T-helper 1 cell (primary cell): ENCODE measurements around the gene CUL4B.
"Not testable (repeated sequence)": the region's sequence is repeated elsewhere in the genome, so short reads cannot be mapped to it uniquely, and the experiment has no call there.

Source experiments
- DNase-seq, 5 donors: peaks; one replicate each; pipeline ENCODE4 v3.0.0-alpha.2; 2012 to 2020
- total RNA-seq, 4 donors: gene quantifications; one replicate each; lab custom pipeline; 2026; lab: John Stamatoyannopoulos, UW

Gene CUL4B
- total RNA-seq = 65.1 to 107 (median 77.6) reads per million in 4 donors

DNA sequence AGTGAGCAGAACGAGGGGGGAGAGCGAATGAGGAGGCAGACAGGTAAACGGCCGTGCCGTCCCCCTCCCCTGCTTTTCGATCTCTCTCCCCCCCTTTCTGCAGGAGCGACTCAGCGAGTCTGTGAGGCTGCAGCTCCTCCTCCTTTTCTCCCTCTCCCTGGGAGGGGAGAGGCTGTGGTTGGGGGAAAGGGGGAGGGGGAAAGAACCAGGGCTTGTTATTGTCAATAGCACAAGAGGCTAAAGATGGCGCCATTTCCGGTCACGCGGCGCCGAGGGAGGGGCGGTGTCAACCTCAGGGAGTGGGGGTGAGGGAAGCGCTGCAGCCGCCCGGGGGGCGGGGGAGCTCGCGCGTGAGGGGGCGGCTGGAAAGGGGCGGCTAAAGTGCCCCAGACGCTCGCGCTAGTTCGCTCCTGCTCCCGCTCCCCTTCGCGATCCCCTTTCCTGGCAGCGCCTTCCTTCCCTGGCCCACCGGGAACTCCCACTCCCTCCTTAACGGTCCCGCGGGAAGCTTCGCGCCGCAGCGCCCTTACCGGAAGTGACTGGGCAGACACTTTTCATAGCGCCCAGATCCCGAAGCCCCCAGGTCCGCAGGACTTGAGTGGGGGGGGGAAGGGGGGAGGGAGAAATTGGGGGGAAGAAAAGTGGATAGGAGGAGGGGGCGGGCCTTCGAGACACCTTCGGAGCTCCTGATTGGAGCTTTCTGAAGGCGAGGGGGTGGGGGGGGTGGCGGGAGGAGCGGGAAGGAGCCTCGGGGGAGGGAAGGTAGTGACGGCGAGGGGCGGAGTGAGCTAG lies at the start of gene CUL4B:
CUL4B (minus strand) TSS at position 121 of the 792 bp plus-strand sequence. CDS start 324 bp downstream, outside the sequence.
- peak; percentile 82 to 94 (median 86) for DNase-seq

DNA sequence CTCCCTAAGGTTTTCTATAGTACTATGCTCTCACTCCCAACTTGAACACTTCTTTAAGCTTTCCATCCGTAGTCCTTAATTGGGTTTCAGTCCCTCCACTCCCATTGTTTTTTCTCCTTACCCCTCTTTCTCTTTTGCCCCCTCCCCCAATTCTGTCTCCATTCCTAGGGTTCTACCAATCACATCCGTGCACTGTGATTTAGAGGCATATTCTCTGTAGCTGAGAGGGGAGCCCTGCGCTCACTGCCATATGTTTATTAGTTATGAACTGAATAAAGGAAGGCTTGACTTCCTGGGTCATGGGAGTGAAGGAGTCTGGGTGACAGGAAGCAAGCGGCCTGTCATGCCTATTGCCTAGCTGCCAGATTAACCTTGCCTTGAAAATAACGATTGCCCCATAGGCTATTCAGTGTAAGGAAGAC lies 43.6 kb upstream of the CUL4B start:
- peak in 3 of 5 donors; percentile 12 to 61 (median 25) for DNase-seq

DNA sequence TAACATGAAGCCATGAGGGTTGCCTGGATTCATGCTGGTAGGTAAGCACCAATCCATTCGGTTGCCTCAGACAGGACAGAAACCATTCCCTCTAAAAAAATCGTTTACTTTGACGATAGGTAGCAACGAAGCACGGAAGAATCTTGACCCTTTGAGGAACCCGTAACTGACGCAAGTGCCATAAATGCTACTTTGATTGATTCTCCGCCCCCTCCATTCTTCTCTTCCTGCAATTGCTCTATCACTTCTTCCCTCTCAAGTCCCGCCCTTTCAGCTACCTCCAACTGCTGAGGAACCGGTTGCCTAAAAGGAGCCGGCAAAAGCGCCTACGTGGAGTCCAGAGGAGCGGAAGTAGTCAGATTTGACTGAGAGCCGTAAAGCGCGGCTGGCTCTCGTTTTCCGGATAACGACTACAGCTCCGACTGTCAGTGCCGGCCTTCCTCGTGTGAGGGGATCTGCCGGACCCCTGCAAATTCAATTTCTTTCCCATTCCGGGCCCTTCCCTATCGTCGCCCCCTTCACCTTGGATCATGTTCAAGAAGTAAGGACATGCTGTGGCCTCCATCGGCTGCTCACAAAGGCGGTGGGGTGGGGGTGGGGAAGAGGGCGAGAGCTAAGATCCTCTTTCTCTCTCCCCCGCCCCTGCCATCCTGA lies 43.1 kb upstream of the CUL4B start, which contains the start of gene MCTS1:
MCTS1 (plus strand) TSS at position 395 of the 654 bp plus-strand sequence; CDS start at position 531, 136 bp downstream.
- DNase-seq = peak; percentile 52 to 94 (median 70)

DNA sequence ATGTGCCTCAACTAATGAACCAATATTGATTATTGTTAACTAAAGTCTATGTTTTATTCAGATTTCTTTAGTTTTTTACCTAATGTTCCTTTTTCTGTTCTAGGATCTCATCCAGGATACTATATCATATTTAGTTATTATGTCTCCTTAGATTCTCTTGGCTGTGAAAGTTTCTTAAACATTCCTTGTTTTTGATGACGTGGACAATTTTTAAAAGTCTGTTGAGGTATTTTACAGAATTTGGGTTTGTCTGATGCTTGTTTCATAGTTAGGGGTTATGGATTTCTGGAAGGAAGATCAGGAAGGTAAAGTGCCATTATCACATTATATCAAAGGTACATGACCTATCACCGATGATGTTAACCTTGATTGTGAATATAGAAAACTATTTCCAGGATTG lies 24.9 kb upstream of the CUL4B start:
- no peak for DNase-seq

DNA sequence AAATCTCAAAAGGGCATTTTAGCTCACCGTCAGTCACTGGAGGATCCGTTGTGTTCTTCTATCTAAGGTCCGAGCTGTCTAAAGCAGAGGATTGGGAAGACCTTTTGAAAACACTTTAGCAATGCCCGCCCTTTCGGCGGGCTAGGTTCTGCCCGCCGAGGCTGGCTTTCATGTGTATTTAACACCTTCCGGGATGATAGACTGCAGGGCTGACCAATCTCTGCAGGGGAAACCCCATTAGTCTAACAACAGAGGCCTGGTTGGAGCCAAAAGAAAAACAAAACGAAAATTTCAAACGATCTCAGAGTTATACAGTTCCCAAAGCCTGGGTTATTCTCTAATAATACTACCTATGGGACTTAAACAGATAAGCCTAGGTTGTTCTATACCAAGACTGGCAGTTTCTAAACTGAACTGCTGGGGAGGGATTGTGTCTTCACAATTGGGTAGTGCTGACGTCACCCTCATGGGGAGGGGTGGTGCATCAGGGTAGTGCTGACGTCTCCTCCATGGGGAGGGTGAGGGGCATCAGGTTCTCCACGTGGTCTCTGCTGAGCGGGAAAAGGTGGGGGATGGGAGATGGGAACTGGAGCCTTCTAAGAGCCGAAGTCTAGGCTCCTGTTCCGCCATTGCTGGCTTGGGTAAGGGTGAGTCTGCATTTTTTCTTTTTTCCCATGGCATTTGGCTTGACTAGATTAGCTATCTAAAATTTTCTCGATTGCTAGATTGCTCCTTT lies 14.8 kb upstream of the CUL4B start:
- DNase-seq = no peak

DNA sequence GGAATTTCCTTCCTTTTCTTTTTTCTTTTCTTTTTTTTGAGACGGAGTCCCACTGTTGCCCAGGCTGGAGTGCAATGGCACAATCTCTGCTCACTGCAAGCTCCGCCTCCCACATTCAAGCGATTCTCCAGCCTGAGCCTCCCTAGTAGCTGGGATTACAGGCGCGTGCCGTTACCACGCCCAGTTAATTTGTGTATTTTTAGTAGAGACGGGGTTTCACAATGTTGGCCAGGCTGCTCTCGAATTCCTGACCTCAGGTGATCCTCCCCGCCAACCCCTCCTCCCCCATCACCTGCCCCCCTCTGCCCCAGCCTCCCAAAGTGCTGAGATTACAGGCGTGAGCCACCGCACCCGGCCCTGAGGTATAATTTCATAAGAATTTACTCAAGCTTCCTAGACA lies 13.0 kb upstream of the CUL4B start:
- not testable (repeated sequence) for DNase-seq

DNA sequence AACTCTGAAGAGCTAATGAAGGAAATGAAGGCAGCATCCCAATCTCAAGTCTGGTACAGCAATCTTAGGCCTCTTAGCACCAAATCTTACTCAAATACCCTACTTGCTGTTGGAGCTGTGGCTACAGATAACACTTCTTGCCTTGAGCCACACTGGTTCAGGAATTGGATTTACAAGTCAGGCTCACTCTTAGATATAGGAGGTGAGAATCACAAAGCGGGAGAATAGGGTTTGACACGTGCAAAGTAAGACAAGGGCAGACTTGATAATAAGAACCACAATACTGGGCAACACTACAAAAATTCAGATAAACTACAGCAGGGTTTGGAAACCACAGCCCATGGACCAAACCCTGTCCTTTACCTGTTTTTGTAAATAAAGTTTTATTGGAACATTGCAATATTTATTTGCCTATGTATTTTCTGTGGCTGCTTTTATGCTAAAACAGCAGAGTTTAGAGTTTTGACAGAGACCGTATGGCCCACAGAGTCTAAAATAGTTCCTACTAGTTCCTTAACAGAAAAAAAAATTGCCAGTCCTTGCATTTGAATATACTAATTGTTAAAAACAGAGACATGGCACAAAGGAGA lies 9.3 kb upstream of the CUL4B start:
- DNase-seq = no peak

DNA sequence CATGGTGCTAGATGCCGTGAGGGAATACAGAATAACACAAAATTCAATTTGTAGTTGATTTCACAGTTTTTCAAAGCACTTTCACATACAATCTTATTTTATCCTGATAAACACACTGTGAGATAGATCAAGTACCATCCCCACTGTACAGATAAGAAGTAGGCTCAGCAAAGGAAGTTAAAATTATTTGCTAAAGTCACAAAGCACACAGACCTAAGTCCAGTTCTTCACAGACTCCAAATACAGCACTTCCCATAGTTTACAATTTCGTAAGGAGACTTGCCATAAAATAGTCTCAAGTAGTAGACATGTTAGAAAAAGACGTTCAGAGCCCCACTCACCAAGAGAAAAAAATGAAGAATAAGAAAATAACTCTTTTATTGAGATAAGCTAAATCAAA lies 7.8 kb upstream of the CUL4B start:
- no peak for DNase-seq

DNA sequence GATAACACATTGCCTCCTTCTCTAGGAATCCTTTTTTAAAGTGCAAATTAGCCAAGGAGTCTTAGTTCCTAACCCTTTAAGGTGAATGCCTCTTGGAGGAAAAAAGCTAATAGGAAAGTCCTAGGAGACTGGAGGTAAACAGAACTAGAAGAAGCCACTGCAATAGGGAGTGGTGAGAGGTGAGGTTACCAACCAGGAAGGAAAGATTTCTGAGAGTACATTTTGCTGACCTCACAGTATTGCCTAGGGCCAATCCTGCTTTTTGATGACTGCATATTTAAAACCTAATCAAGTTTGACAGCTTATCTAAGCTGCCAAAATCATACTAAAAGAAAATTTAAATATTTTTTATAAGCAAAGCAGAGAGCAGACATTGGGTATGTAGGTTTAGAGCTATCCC lies 7.3 kb upstream of the CUL4B start:
- DNase-seq = no peak

DNA sequence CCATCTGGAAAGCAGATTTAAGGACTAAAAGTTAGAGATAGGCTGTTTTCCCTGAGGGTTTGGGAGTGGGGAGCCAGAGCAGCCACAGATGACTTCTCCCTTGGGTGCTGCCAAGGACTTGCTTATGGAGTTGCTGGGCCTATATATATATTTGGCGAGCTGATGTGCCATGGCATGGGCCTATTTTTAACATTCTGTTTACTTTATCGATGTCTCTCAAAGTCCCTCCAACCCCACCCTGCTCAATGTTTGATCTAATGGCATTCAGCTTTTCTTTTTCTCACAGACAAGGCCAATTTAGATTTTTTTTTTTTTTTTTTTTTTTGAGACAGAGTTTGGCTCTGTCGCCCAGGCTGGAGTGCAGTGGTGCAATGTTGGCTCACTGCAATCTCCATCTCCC lies 6.1 kb upstream of the CUL4B start:
- no peak for DNase-seq

DNA sequence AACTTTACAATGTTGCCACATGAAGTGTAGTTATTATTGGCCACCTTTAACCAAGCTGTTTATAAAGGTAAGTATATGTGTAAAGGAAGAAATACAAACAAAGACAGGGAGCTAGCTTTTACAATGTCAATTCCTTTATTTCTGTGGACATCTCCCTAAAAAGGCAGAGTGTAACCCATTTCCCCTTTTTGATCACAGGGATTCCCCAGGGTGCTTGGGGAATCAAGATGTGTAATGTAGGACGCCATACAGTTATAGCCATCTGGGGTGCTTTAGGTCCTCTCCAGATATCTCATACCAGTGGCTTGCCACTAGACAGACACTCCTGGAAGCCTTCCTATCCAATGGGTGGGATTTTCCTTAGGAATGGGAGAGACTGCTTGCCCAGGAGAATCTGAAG lies 4.2 kb upstream of the CUL4B start:
- DNase-seq = no peak

DNA sequence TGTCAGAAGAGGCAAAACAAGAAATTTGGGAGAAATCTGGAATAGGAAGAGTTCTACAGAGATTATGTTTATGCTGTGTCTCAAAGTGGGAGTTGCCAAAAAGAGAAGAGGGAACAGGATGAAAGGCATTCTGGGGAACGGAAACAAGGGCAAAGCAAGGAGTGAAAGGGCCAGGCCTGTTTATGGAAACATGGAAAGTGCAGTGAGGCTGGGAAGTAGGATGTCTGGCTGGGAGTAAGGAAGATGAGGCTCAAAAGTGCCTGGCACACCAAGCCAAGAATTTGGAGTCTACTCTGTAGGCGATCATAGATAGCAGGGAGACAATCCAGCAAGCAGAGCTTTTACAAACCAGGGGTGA lies 1.8 kb upstream of the CUL4B start:
- DNase-seq = no peak

DNA sequence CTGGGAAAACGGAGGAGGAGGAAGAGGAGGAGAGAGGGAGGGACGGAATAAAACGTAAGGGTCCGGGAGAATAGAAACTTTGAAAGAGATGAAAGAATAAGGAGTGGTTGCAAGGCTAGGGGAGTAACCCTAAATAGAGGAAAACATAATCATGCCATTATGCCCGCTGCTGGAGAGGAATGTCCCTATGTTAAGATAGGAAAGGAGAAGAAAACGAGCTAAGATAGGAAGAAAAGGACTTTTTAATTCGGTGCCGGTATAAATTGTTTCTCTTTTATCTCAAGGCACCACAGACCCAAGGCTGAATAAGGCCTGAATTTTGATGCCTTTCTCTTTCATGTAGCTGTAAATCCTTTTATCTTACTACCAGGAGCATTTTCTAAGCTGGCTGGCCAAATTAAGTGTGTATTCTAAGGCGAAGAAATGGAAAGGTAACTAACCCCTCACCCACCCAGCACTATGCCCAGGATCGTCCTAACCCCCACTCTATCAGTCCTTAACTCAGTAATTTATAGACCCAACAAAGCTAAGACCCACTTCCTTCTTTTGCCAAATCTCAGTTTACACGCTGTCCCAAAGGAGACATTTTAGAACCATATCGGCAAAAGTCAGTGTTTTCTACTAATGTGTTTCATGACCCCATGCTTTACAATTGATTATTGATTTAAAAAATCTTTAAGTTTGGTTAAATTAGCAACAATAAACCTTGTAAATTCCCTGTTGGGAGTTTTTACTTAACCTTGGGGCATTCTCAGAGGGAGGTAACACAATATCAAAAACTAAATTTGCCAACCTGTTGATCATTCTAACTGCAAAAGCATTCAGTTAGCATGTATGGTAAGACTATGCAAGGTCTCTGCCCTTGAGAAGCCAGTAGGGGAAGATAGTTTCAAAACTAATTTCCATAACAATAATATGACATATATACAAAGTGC lies 1.1 kb upstream of the CUL4B start:
- no peak for DNase-seq

DNA sequence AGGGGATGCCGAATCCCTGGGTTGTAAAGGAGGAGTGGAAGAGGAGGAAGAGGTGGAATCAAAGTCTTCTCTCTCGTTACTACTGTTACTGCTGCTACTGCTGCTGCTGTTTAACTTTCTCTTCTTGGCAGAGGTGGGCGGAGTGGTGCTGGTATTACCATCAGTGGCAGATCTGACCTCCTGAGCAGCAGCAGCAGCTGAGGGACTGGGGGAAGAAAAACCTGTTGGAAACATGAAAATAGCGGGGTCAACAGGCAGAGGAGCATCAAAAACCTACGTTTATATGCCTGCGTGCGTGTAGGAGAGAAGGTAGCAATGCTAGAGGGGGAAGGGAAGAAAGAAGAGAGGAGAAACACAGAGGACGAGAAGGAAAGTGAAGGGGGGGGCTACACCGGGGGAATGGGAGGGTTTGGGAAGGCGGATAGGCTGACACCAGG lies 339 bp downstream of the CUL4B start:
- peak in 4 of 5 donors; percentile 3 to 55 (median 22) for DNase-seq

DNA sequence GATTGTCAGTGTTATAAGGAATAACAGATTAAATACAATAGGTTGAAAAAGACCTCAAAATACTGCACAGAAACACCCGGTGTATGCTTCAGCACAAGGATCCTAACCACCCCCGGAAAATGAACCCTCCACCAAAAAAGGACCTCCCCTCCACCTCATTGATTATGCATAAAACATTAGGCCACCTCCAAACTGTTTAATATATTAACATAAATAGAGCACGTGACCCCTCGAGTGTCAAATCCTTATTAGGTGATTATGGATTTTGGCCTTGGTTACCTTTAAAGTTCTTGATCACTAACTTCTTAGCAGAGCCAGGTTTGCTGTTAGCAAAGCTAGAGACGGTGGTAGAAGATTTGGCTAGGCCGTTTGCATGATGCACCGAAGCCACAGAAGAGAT lies 958 bp downstream of the CUL4B start:
- DNase-seq = peak in 1 of 5 donors; percentile 1

DNA sequence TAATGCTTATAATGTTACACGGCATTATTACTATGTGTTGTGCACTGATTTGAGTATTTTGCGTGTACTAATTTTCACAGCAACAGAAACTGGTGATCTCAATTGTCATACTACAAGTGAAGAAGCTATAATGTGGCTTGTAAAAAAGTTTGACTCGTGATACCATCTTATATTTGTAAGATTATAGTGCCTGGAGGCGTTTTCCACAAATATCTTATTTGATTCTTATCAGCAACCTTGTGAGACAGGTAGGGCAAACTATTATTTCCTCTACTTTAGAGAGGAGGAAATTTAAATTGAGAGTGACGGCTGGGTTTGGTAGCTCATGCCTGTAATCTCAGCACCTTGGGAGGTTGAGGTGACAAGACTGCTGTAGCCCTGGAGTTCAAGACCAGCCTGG lies 4.5 kb downstream of the CUL4B start:
- DNase-seq = no peak

DNA sequence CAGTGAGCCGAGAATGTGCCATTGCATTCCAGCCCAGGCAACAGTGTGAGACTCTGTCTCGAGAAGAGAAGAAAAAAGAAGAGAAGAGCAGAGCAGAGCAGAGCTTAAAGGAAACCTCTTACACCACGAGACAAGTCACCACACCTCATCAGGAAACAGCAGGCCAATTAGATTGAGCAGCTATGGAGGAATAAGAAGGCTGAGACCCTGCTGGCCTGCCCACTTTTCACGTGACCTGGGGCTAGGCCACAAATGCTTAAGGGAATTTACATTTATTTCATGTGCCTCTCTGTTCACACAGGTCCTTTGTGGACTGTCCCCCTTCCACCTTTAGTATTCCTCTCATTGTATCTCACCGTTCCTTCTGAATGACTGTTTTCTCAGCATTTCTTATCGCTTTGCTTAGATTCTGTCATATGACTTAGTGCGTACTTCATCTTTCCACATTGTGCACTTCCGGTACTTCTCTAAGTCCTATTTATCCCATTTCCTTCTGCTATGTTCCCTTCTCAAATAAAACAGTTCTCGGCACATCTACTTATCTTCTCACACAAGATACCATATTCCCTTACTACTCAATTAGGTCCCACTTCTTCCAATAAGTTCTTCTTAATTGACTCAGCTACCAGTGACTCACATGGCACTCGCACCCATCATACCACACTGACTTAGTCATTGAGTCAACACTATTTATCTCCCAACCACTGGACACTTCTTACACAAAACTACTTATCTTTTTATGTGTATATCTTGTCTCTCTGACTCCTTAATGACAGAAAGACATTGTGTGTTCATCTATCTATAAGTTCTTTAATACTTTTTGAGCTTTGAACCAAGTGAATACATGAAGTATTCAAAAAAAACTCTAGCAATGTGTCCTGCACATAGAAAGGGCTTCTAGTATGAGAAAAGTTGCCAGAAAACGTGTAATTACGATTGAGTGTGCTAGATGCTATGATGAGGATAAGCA lies 11.0 kb downstream of the CUL4B start:
- peak in 1 of 5 donors; percentile 15 for DNase-seq

DNA sequence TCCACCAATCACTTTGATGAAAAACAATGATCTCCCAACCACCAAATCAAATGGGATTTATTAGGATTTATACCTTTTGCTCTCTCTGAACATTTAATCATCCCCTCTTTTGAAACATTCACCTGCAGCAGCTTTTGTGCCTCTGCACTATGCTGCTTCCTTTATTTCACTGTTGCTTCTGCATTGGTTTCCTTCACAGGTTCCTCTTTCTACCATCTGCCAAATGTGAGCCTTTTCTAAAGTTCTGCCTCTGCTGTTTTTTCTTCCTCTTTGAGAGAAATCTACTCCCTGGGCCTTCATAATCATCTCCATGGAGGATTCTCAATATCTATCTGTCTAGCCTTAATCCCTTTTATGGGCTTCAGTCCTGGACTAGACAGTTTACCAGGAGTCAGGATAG lies 24.7 kb downstream of the CUL4B start:
- no peak for DNase-seq

DNA sequence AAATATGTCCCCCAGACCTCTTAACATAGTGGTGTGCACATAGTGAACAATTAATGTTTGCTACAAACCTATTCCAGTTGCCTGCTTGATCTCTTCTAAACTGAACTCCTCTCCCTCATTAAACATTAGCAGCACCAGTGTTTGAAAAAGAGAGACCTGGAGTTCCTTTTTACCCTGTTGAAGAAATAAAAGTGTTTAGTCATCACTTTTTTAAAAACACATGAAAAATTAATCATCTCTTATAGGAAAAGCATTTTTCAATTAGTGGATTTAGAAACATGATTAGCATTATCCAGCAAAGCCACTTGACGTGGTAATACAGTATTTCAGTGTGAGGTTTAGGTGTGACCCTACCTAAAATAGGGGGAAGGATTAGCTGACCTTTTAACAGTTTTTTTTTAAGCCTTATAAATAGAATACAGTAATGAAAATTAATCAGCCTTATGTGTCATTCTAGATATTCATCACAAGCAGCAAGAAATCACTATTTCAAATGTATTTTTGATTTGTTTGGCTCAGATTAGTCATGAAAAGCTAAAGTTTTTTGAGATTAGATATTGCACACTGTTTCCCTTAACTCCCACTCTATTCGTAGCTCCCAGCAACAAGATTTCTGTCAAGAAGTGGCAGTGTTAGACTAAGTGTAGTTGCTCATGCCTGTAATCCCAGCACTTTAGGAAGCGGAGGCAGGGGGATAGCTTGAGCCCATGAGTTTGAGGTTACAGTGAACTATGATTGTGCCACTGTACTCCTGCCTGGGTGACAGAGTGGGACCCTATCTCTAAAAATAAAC lies 26.2 kb downstream of the CUL4B start:
- no peak for DNase-seq

DNA sequence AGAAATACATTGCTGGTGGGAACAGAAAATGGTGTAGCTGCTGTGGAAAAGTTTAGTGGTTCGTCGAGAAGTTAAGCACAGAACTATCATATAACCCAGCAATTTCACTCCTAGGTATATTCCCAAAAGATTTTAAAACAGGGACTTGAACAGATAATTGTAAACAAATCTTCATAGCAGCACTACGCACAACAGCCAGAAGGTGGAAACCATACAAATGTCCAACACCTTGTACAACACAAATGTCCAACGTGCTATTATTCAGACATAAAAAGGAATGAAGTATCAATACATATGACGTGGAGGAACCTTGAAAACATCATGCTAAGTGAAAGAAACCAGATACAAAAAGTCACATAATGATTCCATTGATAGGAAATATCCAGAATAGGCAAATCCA lies 37.9 kb downstream of the CUL4B start:
- DNase-seq = no peak
